C4-2B (cell line): ENCODE data around the gene ZMYND19.

Experiments
- ZFX ChIP-seq: fragments of 450-650 bp; IDR thresholded peaks from 2 replicates; pipeline ENCODE4 v1.6.1; 2017
- TF ChIP-seq, protein P1 (sequence below): fragments of 450-650 bp; conservative IDR thresholded peaks from 2 replicates; pipeline ENCODE4 v1.5.1; 2017; ENCODE audit warnings: mild to moderate bottlenecking

DNA sequence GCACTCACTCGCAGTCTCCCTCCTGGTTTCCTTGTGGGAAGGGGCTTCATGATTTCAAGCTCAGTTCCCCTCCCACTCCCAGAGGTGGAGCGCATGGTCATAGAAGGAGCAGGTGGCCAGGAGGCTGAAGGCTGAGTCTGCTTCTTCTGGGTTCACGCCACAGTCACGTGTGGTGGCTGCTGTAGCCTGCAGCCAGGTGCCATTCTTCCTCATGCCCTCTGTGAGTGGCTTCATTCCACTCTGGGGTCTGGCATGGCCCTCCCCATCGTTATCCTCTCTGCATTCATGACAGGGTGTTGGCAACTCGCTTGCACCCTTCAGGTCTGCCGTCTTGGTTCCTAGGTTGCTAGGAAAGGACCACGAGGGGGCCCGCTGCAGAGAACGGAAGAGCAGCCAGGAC, 35.1 kb downstream of the ZMYND19 start:
- TF ChIP-seq, protein P1, sequence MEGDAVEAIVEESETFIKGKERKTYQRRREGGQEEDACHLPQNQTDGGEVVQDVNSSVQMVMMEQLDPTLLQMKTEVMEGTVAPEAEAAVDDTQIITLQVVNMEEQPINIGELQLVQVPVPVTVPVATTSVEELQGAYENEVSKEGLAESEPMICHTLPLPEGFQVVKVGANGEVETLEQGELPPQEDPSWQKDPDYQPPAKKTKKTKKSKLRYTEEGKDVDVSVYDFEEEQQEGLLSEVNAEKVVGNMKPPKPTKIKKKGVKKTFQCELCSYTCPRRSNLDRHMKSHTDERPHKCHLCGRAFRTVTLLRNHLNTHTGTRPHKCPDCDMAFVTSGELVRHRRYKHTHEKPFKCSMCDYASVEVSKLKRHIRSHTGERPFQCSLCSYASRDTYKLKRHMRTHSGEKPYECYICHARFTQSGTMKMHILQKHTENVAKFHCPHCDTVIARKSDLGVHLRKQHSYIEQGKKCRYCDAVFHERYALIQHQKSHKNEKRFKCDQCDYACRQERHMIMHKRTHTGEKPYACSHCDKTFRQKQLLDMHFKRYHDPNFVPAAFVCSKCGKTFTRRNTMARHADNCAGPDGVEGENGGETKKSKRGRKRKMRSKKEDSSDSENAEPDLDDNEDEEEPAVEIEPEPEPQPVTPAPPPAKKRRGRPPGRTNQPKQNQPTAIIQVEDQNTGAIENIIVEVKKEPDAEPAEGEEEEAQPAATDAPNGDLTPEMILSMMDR = no peak
- no peak for TF ChIP-seq ZFX
